HG03103 (cell line): Measurements from ENCODE around the gene PID1.
"Not testable (repeated sequence)": the region's sequence is repeated elsewhere in the genome, so short reads cannot be mapped to it uniquely, and the experiment has no call there.

Experiments
- ATAC-seq: cut with Tn5 transposase; IDR thresholded peaks from one replicate; pipeline ENCODE4 v1.9.1; 2021; ENCODE audit warnings: low read depth; ENCODE audit not compliant: unreplicated experiment

Gene PID1

GRCh38 chr2:229220254-229220653, 50.8 kb downstream of the PID1 start:
- ATAC-seq: no peak

DNA sequence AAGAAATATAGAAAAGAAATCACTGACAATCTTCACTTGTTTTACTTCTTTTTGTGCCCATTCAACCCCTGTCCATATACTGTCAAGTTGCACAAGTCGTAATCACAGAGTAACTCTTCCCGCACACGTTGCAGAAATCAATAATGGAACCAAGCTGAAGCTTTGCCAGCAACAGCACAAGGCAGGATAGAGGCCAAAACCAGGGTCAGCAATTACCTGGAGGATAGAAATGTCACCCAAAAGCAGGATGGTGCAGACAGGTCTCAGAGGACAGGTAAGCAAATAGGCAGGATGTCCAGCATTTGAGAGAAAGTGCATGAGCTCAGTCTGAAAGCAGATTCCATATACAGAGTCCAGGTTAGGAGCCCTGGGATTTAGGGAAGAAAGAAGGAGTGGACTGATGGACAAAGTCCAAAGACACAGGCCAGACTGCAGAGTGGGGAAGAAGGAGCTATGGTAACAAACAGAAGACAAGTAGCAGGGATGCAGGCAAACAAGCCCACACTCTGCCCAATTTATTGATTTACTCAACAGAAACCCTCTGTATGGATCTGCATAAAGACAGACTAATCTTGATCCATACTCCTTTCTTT, 52.7 kb downstream of the PID1 start:
- ATAC-seq: no peak

DNA sequence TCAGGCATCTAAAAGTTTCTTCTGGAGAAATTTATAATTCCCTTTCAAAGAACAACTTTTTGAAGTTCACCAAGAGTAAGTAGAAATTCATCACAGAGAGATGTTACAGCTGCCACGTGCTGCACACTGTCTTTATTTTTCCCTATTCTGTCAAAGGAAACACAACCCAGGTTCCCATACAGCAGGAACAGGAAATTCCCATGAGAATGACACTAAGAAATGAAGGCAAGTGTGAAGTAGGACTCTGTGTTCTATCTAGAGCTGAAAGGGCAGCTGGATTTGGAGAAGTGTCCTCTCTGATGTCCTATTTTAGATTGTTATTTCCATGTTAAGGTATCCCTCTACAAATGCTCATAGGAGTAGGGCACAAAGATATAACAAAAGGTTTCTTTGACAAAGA, 58.8 kb downstream of the PID1 start:
- no peak for ATAC-seq

GRCh38 chr2:229210641-229211040, 60.4 kb downstream of the PID1 start:
- ATAC-seq: no peak

- ATAC-seq: no peak
Measured at GRCh38 chr2:229206548-229206947, 64.5 kb downstream of the PID1 start.

GRCh38 chr2:229205704-229206103, 65.4 kb downstream of the PID1 start:
- no peak for ATAC-seq

DNA sequence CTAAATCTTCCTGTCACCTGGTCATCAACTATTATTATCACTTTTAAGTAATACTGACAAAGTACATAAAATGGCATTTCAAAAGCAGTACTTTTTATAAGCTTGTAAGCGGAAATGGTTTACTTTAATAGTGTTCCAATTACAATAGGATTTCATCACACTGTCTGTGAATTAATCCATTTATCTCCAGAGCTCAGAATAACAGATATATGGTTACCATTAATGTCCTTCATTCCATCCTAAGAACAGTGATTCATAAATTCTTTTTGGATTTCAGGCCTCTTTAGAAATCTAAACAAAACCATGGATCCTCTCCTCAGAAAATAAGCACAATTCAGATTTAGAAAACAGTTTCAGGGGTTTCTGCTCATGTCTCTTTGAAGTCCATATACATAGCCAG, 68.4 kb downstream of the PID1 start:
- no peak for ATAC-seq

- no peak for ATAC-seq
Measured at GRCh38 chr2:229201521-229201920, 69.6 kb downstream of the PID1 start.

GRCh38 chr2:229199267-229199666, 71.8 kb downstream of the PID1 start:
- ATAC-seq: no peak

GRCh38 chr2:229196448-229196847, 74.6 kb downstream of the PID1 start:
- ATAC-seq: no peak

GRCh38 chr2:229195346-229195947, 75.6 kb downstream of the PID1 start:
- ATAC-seq: no peak

- no peak for ATAC-seq
Measured at GRCh38 chr2:229193281-229193680, 77.8 kb downstream of the PID1 start.

- no peak for ATAC-seq
Measured at GRCh38 chr2:229191413-229191812, 79.7 kb downstream of the PID1 start.

DNA sequence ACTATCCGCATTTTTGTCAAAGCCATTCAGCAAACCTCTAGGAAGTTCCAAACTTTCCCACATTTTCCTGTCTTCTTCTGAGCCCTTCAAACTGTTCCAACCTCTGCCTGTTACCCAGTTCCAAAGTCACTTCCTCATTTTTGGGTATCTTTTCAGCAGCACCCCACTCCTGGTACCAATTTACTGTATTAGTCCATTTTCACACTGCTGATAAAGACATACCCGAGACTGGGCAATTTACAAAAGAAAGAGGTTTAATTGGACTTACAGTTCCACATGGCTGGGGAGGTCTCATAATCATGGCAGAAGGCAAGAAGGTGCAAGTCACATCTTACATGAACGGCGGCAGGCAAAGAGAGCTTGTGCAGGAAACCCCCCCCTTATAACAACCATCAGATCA, 84.0 kb downstream of the PID1 start:
- ATAC-seq: not testable (repeated sequence)

DNA sequence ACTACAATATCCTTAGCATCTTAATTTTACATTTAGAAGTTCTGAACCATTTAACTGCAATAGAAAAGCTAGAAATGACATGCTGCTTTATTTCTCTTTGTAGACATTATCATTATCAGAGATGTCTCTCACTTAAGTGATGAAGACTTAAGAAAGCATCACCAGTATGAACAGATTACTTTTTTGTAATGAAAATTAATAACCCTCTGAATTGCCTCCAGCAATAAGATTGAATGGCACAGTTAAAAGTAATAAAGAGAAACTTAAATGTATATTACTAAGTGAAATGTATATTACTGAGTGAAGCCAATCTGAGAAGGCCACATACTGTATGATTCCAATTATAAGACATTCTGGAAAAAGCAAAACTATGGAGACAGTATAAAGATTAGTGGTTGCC, 89.4 kb downstream of the PID1 start:
- ATAC-seq: no peak

- no peak for ATAC-seq
Measured at GRCh38 chr2:229180658-229181057, 90.4 kb downstream of the PID1 start.

DNA sequence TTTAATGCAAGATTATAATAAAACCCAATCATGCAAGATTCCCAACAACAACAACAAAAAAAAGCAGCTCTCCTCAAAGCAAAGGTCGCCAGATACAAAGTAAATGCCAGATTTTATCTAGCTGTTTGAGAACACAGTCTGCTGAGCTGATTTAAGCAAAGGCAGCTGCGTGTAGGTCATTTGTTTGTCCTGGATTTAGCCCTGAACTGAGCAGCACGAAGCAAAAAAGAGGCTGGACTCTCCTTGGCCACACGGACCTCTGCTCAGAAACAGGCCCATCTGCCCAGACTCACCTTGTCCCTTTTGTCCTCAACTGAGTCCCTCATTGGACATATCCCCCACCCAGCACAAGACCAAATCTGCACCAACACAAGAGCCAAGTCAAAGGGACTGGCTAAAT, 91.5 kb downstream of the PID1 start:
- ATAC-seq: no peak

- ATAC-seq: no peak
Measured at GRCh38 chr2:229178706-229179105, 92.4 kb downstream of the PID1 start.

GRCh38 chr2:229178117-229178516, 93.0 kb downstream of the PID1 start:
- no peak for ATAC-seq

GRCh38 chr2:229176136-229176535, 95.0 kb downstream of the PID1 start:
- no peak for ATAC-seq

DNA sequence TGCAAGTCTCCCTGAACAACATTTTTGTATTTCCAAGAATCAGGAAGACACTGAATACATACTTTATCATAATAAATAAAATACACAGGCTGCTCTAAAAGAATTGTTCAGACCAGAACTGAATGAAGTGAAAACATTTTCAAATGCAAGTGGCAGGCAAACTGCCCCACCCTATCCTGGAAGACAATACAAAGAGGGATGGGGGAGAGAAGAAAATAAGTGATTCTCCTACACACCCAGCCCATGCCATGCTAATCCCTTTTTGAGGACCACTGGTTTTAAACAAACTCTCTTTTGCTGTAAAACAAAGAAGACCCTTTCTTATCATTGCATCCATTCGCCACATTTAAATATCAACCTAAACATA, 95.6 kb downstream of the PID1 start:
- no peak for ATAC-seq

GRCh38 chr2:229174794-229175496, 96.1 kb downstream of the PID1 start:
- no peak for ATAC-seq
